HG02798 (cell line): ENCODE results near the gene SMIM9.

Experiments
- ATAC-seq: cut with Tn5 transposase; IDR thresholded peaks from one replicate; pipeline ENCODE4 v1.9.1; 2021; ENCODE audit warnings: mild to moderate bottlenecking; ENCODE audit not compliant: unreplicated experiment, poor library complexity

SMIM9 gene

GRCh38 chrX:154785716-154786115 is 48.7 kb downstream of the SMIM9 start:
- ATAC-seq = no peak

DNA sequence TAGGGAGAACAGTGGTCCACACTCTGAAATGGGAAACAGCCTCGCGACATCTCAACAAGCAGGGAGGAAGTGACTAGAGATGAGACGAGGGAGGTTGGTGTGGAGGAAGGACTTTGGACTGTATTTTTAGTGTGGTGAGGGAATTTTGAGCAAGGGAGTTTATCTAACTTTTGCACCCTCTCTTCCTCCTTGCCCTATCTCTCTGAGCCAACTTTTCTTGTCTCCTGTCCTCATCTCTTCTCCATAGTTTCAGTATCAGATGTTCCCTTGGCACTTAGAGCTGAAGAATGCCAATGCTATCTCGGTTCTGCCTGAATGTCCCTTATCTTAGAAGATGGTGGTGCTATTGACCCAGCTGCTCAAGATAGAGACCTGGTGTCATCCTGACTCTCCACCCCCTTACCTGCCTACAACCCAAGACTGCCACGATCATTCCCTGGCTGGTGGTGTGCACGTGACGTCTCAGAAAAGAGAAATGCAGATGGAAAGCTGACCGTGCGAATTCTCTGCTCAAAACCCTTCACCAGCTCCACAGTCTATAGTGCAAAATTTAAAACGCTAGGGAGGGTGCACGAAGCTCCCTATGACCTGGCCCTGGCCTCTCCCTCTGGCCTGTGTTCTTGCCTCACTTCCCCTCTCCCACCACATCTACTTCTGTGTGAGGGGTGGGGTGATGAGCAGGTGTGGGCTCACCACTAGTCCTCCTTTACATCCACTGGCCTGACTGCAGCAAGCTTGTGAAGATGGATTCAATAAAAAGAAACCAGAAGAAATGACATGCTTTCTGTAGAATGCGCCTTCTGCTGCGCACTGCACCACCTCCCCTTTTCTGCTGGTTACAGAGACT is 50.1 kb downstream of the SMIM9 start:
- no peak for ATAC-seq

GRCh38 chrX:154780968-154781367 is 53.5 kb downstream of the SMIM9 start:
- ATAC-seq = no peak

GRCh38 chrX:154779261-154779660 is 55.2 kb downstream of the SMIM9 start:
- no peak for ATAC-seq

GRCh38 chrX:154776753-154777152 is 57.7 kb downstream of the SMIM9 start:
- ATAC-seq = no peak

GRCh38 chrX:154775419-154776349 is 58.8 kb downstream of the SMIM9 start:
- ATAC-seq = no peak

- ATAC-seq = no peak
Measured at GRCh38 chrX:154774622-154775021, 59.8 kb downstream of the SMIM9 start.
